Gastroesophageal sphincter (tissue), 4 donors: ENCODE data around the gene AURKA. TPM values are rescaled to one million over a fixed set of nuclear protein-coding genes. Genes with fewer than 3 reads are reported as not detected.

Experiments used
- ATAC-seq: fragments of 150-250 bp; one replicate; pipeline ENCODE4 v1.9.1; 2016; ENCODE audit warnings: mild to moderate bottlenecking, moderate library complexity
- H3K27ac ChIP-seq, 4 donors: fragments of 200-600 bp; sonication (generic) in 3 of 4; 1 replicate in 3 of 4; 2 replicates in 1 of 4; pipeline ENCODE4 v1.5.1; 2016 to 2019
- H3K27me3 ChIP-seq: fragments of 200-600 bp; sonication (generic); one replicate; pipeline ENCODE4 v1.5.1; 2019
- H3K36me3 ChIP-seq, 2 donors: fragments of 200-600 bp; sonication (generic); one replicate each; pipeline ENCODE4 v1.5.1; 2019; ENCODE audit warnings: control low read depth in 1 of 2
- H3K4me1 ChIP-seq, 3 donors: fragments of 200-600 bp; sonication (generic); 1 replicate in 2 of 3; 2 replicates in 1 of 3; pipeline ENCODE4 v1.5.1; 2016 to 2019; ENCODE audit warnings: control low read depth in 2 of 3
- H3K4me3 ChIP-seq, 2 donors: fragments of 200-600 bp; sonication (generic); one replicate each; pipeline ENCODE4 v1.5.1; 2019; ENCODE audit warnings: mild to moderate bottlenecking in 1 of 2, moderate library complexity in 1 of 2
- H3K9me3 ChIP-seq, 3 donors: fragments of 200-600 bp; sonication (generic); one replicate each; pipeline ENCODE4 v1.5.1; 2017 to 2019; ENCODE audit warnings: control low read depth in 2 of 3
- CTCF ChIP-seq, 4 experiments: fragments of 200-600 bp in 2 of 4; fragments of 450-650 bp in 2 of 4; sonication (generic) in 1 of 4; IDR thresholded peaks; one replicate each; pipeline ENCODE4 v1.5.1; 2017 to 2019; ENCODE audit warnings: antibody characterized with exemption in 4 of 4, mild to moderate bottlenecking in 2 of 4, moderate library complexity in 2 of 4
- EP300 ChIP-seq: sonication (generic); formaldehyde crosslinking; IDR thresholded peaks from one replicate; pipeline ENCODE4 v1.6.1; 2017; ENCODE audit warnings: antibody characterized with exemption, mild to moderate bottlenecking
- POLR2A ChIP-seq, 2 donors: fragments of 450-650 bp; IDR thresholded peaks; one replicate each; pipeline ENCODE4 v1.6.1; 2017; ENCODE audit warnings: antibody characterized with exemption in 2 of 2, mild to moderate bottlenecking in 2 of 2, moderate library complexity in 1 of 2
- POLR2AphosphoS5 ChIP-seq: sonication (generic); formaldehyde crosslinking; IDR thresholded peaks from one replicate; pipeline ENCODE4 v1.6.1; 2017; ENCODE audit warnings: antibody characterized with exemption
- WGBS, 2 donors: methylation state at CpG; one replicate each; pipeline ENCODE4 v1.1.5; 2018; ENCODE audit warnings: low coverage in 1 of 2; 5-methylcytosine and 5-hydroxymethylcytosine counted together
- total RNA-seq, 4 donors: library from RNA; depleted of rRNA; stranded (reverse); fragments of >200 nt; gene quantifications; one replicate each; pipeline ENCODE4 v1.1.0, GENCODE V29; 2016

Gene AURKA
- total RNA-seq, 4 donors from 2014 or later, result 0.54 to 2.5 (median 1.6) TPM

GRCh38 chr20:56430957-56431356, 38.9 kb upstream of the AURKA start:
- H3K27me3 ChIP-seq, result no peaks in the 10 kb centered on the region
- peaks cover 0 to 53% (median 25%) of the 10 kb centered on the region in 3 donors for H3K4me1 ChIP-seq
- 55 to 73% methylated on average over 1 of the region's 1 CpG for WGBS, 2 donors
- no peak overlapping the region for H3K4me3 ChIP-seq
- TF ChIP-seq POLR2AphosphoS5 (no peak), POLR2A (IDR thresholded peaks at IDR 0.05) (no peak), CTCF (IDR thresholded peaks at IDR 0.05) (no peak), EP300 (no peak)
- peak overlapping the region in 1 of 4 donors; percentile 26 for H3K27ac ChIP-seq
- no peak for ATAC-seq
- H3K36me3 ChIP-seq, result no peaks in the 10 kb centered on the region
- H3K9me3 ChIP-seq, result no peaks in the 10 kb centered on the region

- no peak for ATAC-seq
- Histone ChIP-seq H3K4me3 (no peak overlapping the region), H3K27ac (peak overlapping the region in 2 of 4 donors; percentile 8 to 26), H3K36me3 (no peaks in the 10 kb centered on the region), H3K4me1 (peaks cover 0 to 53% (median 25%) of the 10 kb centered on the region in 3 donors), H3K9me3 (no peaks in the 10 kb centered on the region), H3K27me3 (no peaks in the 10 kb centered on the region)
- WGBS, 2 donors, result 31 to 50% methylated on average over 2 of the region's 4 CpGs
- no peak for TF ChIP-seq POLR2AphosphoS5
These were observed 38.4 kb upstream of the AURKA start for GRCh38 chr20:56430461-56430860.

GRCh38 chr20:56429941-56430340, 37.9 kb upstream of the AURKA start:
- no peaks in the 10 kb centered on the region for H3K9me3 ChIP-seq
- H3K36me3 ChIP-seq, result no peaks in the 10 kb centered on the region
- 26 to 47% methylated on average over 4 of the region's 4 CpGs for WGBS, 2 donors
- ATAC-seq, result no peak
- peak overlapping the region in 3 of 4 donors; percentile 8 to 50 (median 26) for H3K27ac ChIP-seq
- H3K4me1 ChIP-seq, result peaks cover 0 to 53% (median 25%) of the 10 kb centered on the region in 3 donors
- TF ChIP-seq POLR2AphosphoS5 (no peak), EP300 (no peak), POLR2A (IDR thresholded peaks at IDR 0.05) (no peak), CTCF (IDR thresholded peaks at IDR 0.05) (no peak)
- H3K4me3 ChIP-seq, result no peak overlapping the region
- H3K27me3 ChIP-seq, result no peaks in the 10 kb centered on the region

- Histone ChIP-seq H3K4me3 (no peak overlapping the region), H3K9me3 (no peaks in the 10 kb centered on the region), H3K4me1 (peaks cover 0 to 53% (median 25%) of the 10 kb centered on the region in 3 donors), H3K27me3 (no peaks in the 10 kb centered on the region), H3K27ac (peak overlapping the region in 3 of 4 donors; percentile 26 to 61 (median 50)), H3K36me3 (no peaks in the 10 kb centered on the region)
- TF ChIP-seq EP300, result no peak
- TF ChIP-seq POLR2A (IDR thresholded peaks at IDR 0.05), result no peak
- no peak for TF ChIP-seq POLR2AphosphoS5
- no peak for TF ChIP-seq CTCF (IDR thresholded peaks at IDR 0.05)
- ATAC-seq, result no peak
- 31 to 45% methylated on average over 6 of the region's 6 CpGs for WGBS, 2 donors
These were observed 37.5 kb upstream of the AURKA start for GRCh38 chr20:56429502-56429901.

- Histone ChIP-seq H3K4me3 (no peak overlapping the region), H3K27ac (peak overlapping the region in 2 of 4 donors; percentile 50 to 61), H3K4me1 (peaks cover 0 to 48% (median 23%) of the 10 kb centered on the region in 3 donors), H3K9me3 (no peaks in the 10 kb centered on the region), H3K27me3 (no peaks in the 10 kb centered on the region), H3K36me3 (no peaks in the 10 kb centered on the region)
- WGBS, 2 donors, result 62 to 66% methylated on average over 3 of the region's 8 CpGs
- TF ChIP-seq POLR2A (IDR thresholded peaks at IDR 0.05) (no peak), POLR2AphosphoS5 (no peak), EP300 (no peak), CTCF (IDR thresholded peaks at IDR 0.05) (no peak)
- ATAC-seq, result no peak
These were observed 36.9 kb upstream of the AURKA start for GRCh38 chr20:56428881-56429280.
